A549 (cell line): ENCODE data around the gene NEBL. TPM values are rescaled to one million over a fixed set of nuclear protein-coding genes. Genes with fewer than 3 reads are reported as not detected.

Experiments used
- ATAC-seq, 2 experiments: fragments of 200-7000 bp in 1 of 2; fragments of >200 bp in 1 of 2; cut with Nextera tagmentation in 1 of 2; cut with Tn5 transposase in 1 of 2; 3 replicates each; pipeline versions ENCODE4 v1.8.0 to v1.9.1; 2018 to 2020; ENCODE audit warnings: mild to moderate bottlenecking in 1 of 2, moderate library complexity in 1 of 2
- CTCF ChIA-PET: fragments of 300-600 bp; sonication (Branson Sonifier 250); formaldehyde crosslinking; extraction: SDS; loops from one replicate; lab custom pipeline; 2021; ENCODE audit warnings: antibody characterized with exemption, inconsistent platforms; lab: Yijun Ruan, JAX
- POLR2A ChIA-PET: fragments of 350-600 bp; formaldehyde crosslinking; extraction: SDS; loops from one replicate; lab custom pipeline; 2021; ENCODE audit warnings: antibody characterized with exemption, inconsistent platforms; lab: Yijun Ruan, JAX
- DNase-seq, 2 experiments: peaks; one replicate each; pipeline versions ENCODE4 v3.0.0 to v3.0.0-alpha.2; 2011 to 2016; ENCODE audit warnings: low read depth in 1 of 2, low spot score in 1 of 2
- FAIRE-seq: peaks from 2 replicates; lab custom pipeline; 2011; peaks lifted over from hg19 to GRCh38; lab: Jason Lieb, UNC
- H3K27ac ChIP-seq, 2 experiments: fragments of >200 bp; sonication (Bioruptor Twin); formaldehyde crosslinking; 3 replicates each; pipeline ENCODE4 v1.5.1; 2016 to 2017
- H3K4me1 ChIP-seq: fragments of >200 bp; sonication (Bioruptor Twin); formaldehyde crosslinking; 3 replicates; pipeline ENCODE4 v1.6.1; 2016
- H3K4me2 ChIP-seq: fragments of >200 bp; sonication (Bioruptor Twin); formaldehyde crosslinking; 3 replicates; pipeline ENCODE4 v1.6.1; 2016
- H3K4me3 ChIP-seq: fragments of >200 bp; sonication (Bioruptor Twin); formaldehyde crosslinking; 3 replicates; pipeline ENCODE4 v1.5.1; 2016
- H3K9me3 ChIP-seq: fragments of >200 bp; sonication (Bioruptor Twin); formaldehyde crosslinking; 3 replicates; pipeline ENCODE4 v1.6.1; 2016
- CBX2 ChIP-seq: fragments of 200-600 bp; sonication (generic); IDR thresholded peaks from 2 replicates; pipeline ENCODE4 v1.6.1; 2016; ENCODE audit warnings: low read depth, mild to moderate bottlenecking, borderline replicate concordance
- CHD4 ChIP-seq: fragments of 200-600 bp; sonication (generic); IDR thresholded peaks from 2 replicates; pipeline ENCODE4 v1.6.1; 2016; ENCODE audit warnings: antibody characterized with exemption, mild to moderate bottlenecking, borderline replicate concordance
- CTCF ChIP-seq: fragments of >200 bp; sonication (Bioruptor Twin); formaldehyde crosslinking; IDR thresholded peaks from 3 replicates; pipeline ENCODE4 v1.5.1; 2016
- EHF ChIP-seq: fragments of 250-450 bp; sonication (Bioruptor Pico); IDR thresholded peaks from 2 replicates; pipeline ENCODE4 v1.5.0; 2020; ENCODE audit warnings: mild to moderate bottlenecking
- EHMT2 ChIP-seq: fragments of 200-600 bp; sonication (generic); IDR thresholded peaks from 2 replicates; pipeline ENCODE4 v1.6.1; 2016; ENCODE audit warnings: antibody characterized with exemption, low read depth, mild to moderate bottlenecking, moderate library complexity
- ESRRA ChIP-seq: fragments of 150-350 bp; IDR thresholded peaks from 2 replicates; pipeline ENCODE4 v1.6.1; 2014; ENCODE audit warnings: mild to moderate bottlenecking, low read length, borderline replicate concordance
- FOSB ChIP-seq: fragments of 250-450 bp; sonication (Bioruptor Pico); IDR thresholded peaks from 2 replicates; pipeline ENCODE4 v1.5.0; 2020; ENCODE audit warnings: mild to moderate bottlenecking, moderate library complexity
- FOXS1 ChIP-seq: fragments of 250-450 bp; sonication (Bioruptor Pico); IDR thresholded peaks from 2 replicates; pipeline ENCODE4 v1.5.0; 2020; ENCODE audit warnings: mild to moderate bottlenecking, moderate library complexity
- HES2 ChIP-seq: fragments of >200 bp; sonication (Bioruptor Twin); formaldehyde crosslinking; IDR thresholded peaks from 2 replicates; pipeline ENCODE4 v1.6.1; 2016
- HEYL ChIP-seq: fragments of 250-450 bp; sonication (Bioruptor Pico); IDR thresholded peaks from 2 replicates; pipeline ENCODE4 v1.8.0; 2021; ENCODE audit warnings: mild to moderate bottlenecking, moderate library complexity
- HMGXB4 ChIP-seq: fragments of 250-450 bp; sonication (Bioruptor Pico); IDR thresholded peaks from 2 replicates; pipeline ENCODE4 v1.5.0; 2021; ENCODE audit warnings: mild to moderate bottlenecking, moderate library complexity, borderline replicate concordance
- KDM5A ChIP-seq: fragments of 200-600 bp; sonication (generic); IDR thresholded peaks from 2 replicates; pipeline ENCODE4 v1.6.1; 2016; ENCODE audit warnings: antibody characterized with exemption, mild to moderate bottlenecking
- MAZ ChIP-seq: fragments of 150-350 bp; IDR thresholded peaks from 2 replicates; pipeline ENCODE4 v1.6.1; 2014; ENCODE audit warnings: antibody characterized with exemption, low read depth, low read length, borderline replicate concordance
- NFE2L2 ChIP-seq: fragments of 150-350 bp; conservative IDR thresholded peaks from 2 replicates; pipeline ENCODE4 v1.6.1; 2014; ENCODE audit warnings: low read length
- NR3C1 ChIP-seq: fragments of >200 bp; sonication (Bioruptor Twin); formaldehyde crosslinking; IDR thresholded peaks from 3 replicates; pipeline ENCODE4 v1.6.1; 2017
- PBX3 ChIP-seq: IDR thresholded peaks from 2 replicates; pipeline ENCODE4 v1.6.1; 2012
- POLR2A ChIP-seq: IDR thresholded peaks from 2 replicates; pipeline ENCODE4 v1.6.1; 2012; ENCODE audit warnings: mild to moderate bottlenecking, low read length
- POLR2AphosphoS2 ChIP-seq: conservative IDR thresholded peaks from 2 replicates; pipeline ENCODE4 v1.6.1; 2012; ENCODE audit warnings: low read length, improper control_type of control experiment, inconsistent platforms
- RAD21 ChIP-seq, 2 experiments: fragments of >200 bp in 1 of 2; sonication (Bioruptor Twin) in 1 of 2; formaldehyde crosslinking in 1 of 2; IDR thresholded peaks in 1 of 2; conservative IDR thresholded peaks in 1 of 2; 2 replicates in 1 of 2; 3 replicates in 1 of 2; pipeline ENCODE4 v1.6.1; 2012 to 2018; ENCODE audit warnings: inconsistent platforms in 1 of 2
- RCOR1 ChIP-seq: fragments of 150-350 bp; IDR thresholded peaks from 2 replicates; pipeline ENCODE4 v1.6.1; 2014; ENCODE audit warnings: antibody characterized with exemption, low read length, low read depth
- SREBF2 ChIP-seq: fragments of 450-650 bp; IDR thresholded peaks from 2 replicates; pipeline ENCODE4 v1.6.1; 2014; ENCODE audit warnings: mild to moderate bottlenecking, moderate library complexity
- ZC3H11A ChIP-seq: fragments of 450-650 bp; IDR thresholded peaks from 2 replicates; pipeline ENCODE4 v1.6.1; 2014; ENCODE audit warnings: antibody characterized with exemption, mild to moderate bottlenecking
- ZSCAN20 ChIP-seq: fragments of 250-450 bp; sonication (Bioruptor Pico); IDR thresholded peaks from 2 replicates; pipeline ENCODE4 v1.8.0; 2022; ENCODE audit warnings: mild to moderate bottlenecking, moderate library complexity
- WGBS: methylation state at CpG from one replicate; pipeline ENCODE4 v1.1.6; 2017; ENCODE audit errors: missing lambda C conversion rate; 5-methylcytosine and 5-hydroxymethylcytosine counted together
- polyA plus RNA-seq, 4 experiments: library from polyadenylated mRNA; depleted of rRNA in 3 of 4; stranded (reverse); fragments of >200 nt; fragmentation: RNase III in 1 of 4; extraction: RNeasy Plus Mini Kit Qiagen cat#74134 plus additional on column Dnase treatment in 1 of 4; gene quantifications; 2 replicates in 3 of 4; 3 replicates in 1 of 4; pipeline ENCODE4 v1.2.3, GENCODE V29; 2011 to 2017

NEBL gene
- polyA plus RNA-seq, 2 of the 4 experiments (the other 2 are of a cell fraction), result 13.0 to 33.8 TPM

- TF ChIP-seq RCOR1 (no peak), SREBF2 (no peak), FOSB (CRISPR knock-in tag) (no peak), ZSCAN20 (no peak), CHD4 (no peak), FOXS1 (CRISPR knock-in tag) (no peak), EHMT2 (no peak), POLR2AphosphoS2 (no peak), CBX2 (no peak), ESRRA (no peak), RAD21 (conservative IDR thresholded peaks at IDR 0.05 in 1 of 2, IDR thresholded peaks at IDR 0.05 in 1 of 2) (no peak), HEYL (CRISPR knock-in tag) (no peak)
- Histone ChIP-seq H3K4me2 (no peak overlapping the region), H3K4me1 (no peaks in the 10 kb centered on the region), H3K27ac (no peak overlapping the region), H3K9me3 (no peaks in the 10 kb centered on the region), H3K4me3 (no peak overlapping the region)
- WGBS, result 87% methylated on average over 10 of the region's 10 CpGs
- POLR2A ChIA-PET, result no interaction called here
- DNase-seq (no peak), FAIRE-seq (no peak), ATAC-seq (no peak)
- CTCF ChIA-PET, result no interaction called here
Observed at GRCh38 chr10:20852303-20852702, 44.8 kb downstream of the NEBL start.

GRCh38 chr10:20847512-20847911 lies 49.6 kb downstream of the NEBL start:
- 85% methylated on average over 2 of the region's 2 CpGs for WGBS
- CTCF ChIA-PET, result interaction anchor here (0.7 kb wide), 1 partner anchor 885 kb away, joined by 3 read pairs; no protein-coding TSS in a partner anchor
- Histone ChIP-seq H3K4me3 (no peak overlapping the region), H3K4me2 (no peak overlapping the region), H3K27ac (no peak overlapping the region), H3K4me1 (no peaks in the 10 kb centered on the region), H3K9me3 (no peaks in the 10 kb centered on the region)
- POLR2A ChIA-PET, result no interaction called here
- no peak for ATAC-seq
- TF ChIP-seq EHMT2, result no peak
- TF ChIP-seq POLR2A, result no peak
- TF ChIP-seq SREBF2, result no peak
- no peak for TF ChIP-seq KDM5A
- FAIRE-seq, result no peak
- DNase-seq, result no peak

GRCh38 chr10:20846263-20846662 lies 50.8 kb downstream of the NEBL start:
- WGBS, result 30% methylated on average over 2 of the region's 2 CpGs
- CTCF ChIA-PET, result interaction anchor here (0.7 to 1.2 kb wide), 2 partner anchors 11 to 1730 kb away, joined by 3 to 5 read pairs; no protein-coding TSS in a partner anchor
- H3K27ac ChIP-seq, result no peak overlapping the region
- POLR2A ChIA-PET, result no interaction called here
- H3K4me2 ChIP-seq, result no peak overlapping the region
- DNase-seq, result no peak
- no peaks in the 10 kb centered on the region for H3K4me1 ChIP-seq
- no peak for FAIRE-seq
- no peak for ATAC-seq
- TF ChIP-seq POLR2AphosphoS2 (no peak), ZC3H11A (no peak), MAZ (no peak), PBX3 (no peak), EHF (CRISPR knock-in tag) (no peak), ESRRA (no peak), NR3C1 (no peak), HMGXB4 (CRISPR knock-in tag) (no peak), NFE2L2 (no peak), CTCF (no peak), HES2 (no peak)
- no peaks in the 10 kb centered on the region for H3K9me3 ChIP-seq
- no peak overlapping the region for H3K4me3 ChIP-seq
